Measurements from ENCODE around the gene STOM. TPM values are rescaled to one million over a fixed set of nuclear protein-coding genes. Genes with fewer than 3 reads are reported as not detected.

STOM gene
- total RNA-seq, 1 donor from 2014 or later, result 25.7 TPM

DNA sequence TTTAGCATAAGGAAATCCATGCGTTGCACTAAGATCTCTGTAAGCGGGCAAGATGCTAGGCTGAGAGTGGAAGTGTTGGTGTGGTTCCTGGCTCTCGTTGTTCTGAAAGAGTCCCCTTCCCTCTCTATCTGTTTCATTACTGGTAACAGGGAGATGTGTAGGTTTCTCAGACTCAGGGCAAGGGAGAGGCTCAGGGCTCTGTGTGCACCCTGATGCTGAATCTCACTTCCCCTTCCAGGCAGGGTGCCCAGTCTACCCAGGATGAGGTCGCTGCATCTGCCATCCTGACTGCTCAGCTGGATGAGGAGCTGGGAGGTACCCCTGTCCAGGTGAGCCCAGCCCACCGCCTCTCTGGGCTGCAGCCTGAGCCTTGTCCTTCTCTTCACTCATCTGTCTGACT, 45.7 kb downstream of the STOM start:
- intact Hi-C loops (cut with micrococcal nuclease), result no loop called here

DNA sequence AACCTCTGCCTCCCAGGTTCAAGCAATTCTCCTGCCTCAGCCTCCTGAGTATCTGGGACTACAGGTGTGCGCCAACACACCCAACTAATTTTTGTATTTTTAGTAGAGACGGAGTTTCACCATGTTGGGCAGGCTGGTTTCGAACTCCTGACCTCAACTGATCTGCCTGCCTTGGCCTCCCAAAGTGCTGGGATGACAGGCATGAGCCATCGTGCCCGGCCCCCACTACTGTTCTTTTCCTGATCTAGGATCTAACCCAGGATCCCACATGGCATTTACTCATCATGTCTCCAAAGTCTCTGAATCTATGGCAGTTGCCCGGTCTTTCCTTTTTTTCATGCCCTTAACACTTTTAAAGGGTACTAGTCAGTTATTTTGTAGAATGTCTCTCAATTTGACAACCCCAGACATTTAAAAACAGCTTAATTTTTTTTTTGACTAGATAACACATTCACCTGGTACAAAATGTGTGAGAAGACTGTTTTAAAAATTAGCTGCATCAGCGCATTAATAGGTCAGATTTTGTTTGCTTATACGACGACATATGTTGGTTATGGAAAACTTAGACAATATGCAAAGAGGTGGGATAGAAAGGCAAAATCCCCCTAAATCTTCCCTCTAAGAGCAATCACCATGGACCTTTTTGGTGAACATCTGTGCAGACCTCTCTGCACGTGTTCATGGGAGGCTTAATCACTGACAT, 46.5 kb downstream of the STOM start:
- intact Hi-C loops (cut with micrococcal nuclease), result no loop called here

DNA sequence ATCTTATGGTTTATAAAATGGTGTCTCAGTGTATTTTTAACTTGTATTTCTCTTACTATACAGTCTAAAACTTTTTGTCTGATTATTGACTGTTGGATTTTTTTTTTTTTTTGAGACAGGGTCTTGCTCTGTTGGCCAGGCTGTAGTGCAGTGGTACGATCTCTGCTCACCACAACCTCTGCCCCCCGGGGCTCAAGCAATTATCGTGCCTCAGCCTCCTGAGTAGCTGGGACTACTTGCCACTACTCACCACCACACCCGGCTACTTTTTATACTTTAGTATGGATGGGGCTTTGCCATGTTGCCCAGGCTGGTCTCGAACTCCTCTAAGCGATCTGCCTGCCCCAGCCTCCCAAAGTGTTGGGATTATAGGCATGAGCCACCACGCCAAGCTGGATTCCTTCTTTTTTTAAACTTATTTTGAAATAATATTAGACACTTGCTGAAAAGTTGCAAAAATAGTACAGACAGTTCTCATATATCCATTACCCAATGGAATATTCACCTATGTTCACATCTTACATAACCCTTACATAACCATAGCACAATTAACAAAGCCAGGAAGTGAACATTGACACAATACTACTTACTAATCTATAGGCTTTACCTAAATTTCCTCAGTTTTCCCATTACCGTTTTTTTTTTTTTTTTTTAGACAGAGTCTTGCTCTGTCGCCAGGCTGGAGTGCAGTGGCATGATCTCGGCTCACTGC, 47.2 kb downstream of the STOM start:
- intact Hi-C loops (cut with micrococcal nuclease), result no loop called here

DNA sequence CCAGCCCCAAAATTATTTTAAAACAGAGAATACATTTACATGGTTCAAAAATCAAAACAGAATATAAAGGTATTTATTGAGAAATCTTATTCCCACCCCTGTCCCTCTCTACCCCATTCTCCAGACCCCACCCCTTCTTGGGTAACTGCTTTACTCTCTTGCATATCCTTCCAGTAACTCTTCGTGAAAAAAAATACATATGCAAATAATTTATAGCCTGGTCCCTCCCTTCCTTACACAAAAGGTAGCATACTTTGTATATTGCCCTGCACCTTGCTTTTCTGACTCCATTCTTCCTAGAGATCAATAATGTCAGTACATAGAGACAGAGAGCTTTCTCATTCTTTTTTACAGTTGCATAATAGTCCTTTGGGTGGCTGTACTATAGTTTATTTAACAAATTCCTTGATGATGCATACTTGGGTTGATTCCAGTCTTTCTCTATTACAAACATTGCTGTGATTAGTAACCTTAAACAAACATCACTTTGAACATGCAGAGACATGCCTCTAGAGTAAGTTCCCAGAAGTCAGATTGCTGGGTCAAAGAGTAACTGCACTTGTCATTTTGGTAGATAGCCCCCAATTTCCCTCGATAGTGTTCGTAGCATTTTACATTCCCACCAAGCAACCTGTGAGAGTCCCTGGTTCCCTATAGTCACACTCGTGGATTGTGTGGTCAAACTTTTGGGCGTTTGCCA, 47.9 kb downstream of the STOM start:
- intact Hi-C loops (cut with micrococcal nuclease), result no loop called here

DNA sequence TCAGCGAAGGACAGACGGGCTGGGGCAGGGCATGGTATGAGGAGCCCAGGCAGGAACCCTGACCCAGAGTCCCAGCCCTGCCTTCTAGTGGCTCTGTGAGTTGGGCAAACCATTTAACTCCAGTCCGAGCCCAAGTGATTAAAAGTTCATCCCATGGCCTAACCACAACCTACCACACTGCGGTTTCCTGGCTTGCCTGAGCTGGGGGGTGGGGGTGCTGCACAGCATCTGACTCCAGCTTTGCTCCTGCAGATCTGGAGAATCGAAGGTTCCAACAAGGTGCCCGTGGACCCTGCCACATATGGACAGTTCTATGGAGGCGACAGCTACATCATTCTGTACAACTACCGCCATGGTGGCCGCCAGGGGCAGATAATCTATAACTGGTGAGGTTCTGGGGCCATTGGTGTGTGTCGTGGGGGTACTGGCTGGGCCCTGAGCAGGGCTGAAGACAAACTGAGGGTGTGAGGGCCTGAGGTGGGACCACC, 49.0 kb downstream of the STOM start:
- intact Hi-C loops (cut with micrococcal nuclease), result loop anchor here (2.0 kb wide), 2 partner anchors 32 to 50 kb away; partner anchors contain the start of gene STOM

DNA sequence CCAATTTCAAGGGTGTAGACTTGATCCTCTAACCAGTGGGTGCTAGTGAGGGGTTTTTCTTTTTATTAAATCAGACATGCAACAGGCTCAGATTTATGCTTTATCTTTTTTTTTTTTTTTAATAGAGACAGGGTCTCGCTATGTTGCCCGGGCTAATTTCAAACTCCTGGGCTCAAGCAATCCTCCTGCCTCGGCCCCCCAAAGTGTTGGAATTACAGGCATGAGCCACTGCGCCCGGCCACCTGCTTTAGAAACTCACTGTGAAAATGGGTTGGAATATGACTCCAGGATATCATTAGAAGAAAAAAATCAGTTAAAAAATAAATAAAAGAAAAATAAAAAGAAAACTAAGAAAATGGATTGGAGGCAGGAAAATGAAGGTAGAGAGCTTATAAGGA, 50.7 kb downstream of the STOM start:
- intact Hi-C loops (cut with micrococcal nuclease), result no loop called here

DNA sequence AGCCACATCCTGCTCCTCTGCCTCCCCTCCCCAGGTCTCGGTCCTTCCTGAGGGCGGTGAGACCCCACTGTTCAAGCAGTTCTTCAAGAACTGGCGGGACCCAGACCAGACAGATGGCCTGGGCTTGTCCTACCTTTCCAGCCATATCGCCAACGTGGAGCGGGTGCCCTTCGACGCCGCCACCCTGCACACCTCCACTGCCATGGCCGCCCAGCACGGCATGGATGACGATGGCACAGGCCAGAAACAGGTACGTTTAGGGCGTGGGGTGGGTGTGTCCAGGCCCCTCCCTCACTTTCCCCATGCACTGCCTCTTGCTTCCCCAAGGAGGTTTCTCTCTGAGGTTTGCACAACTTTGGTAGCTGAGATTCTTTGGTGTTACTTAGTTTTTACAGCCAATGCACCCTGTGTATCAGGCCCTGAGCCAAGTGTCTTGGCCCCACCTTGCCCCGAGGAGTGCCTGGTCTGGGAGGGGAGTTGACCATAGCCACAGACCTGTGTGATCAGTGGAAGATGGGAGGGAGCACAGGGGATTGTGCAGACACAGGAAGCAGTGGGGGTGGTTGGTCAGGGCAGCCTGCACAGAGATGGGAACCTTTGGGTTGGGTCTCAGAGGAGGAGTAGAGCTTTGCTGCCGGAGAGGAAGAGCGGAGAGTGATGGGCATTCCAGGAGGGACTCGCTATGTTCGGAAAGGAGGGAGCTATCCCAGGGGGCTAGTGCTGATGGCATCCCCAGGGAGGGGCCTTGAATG, 51.2 kb downstream of the STOM start:
- intact Hi-C loops (cut with micrococcal nuclease), result no loop called here

DNA sequence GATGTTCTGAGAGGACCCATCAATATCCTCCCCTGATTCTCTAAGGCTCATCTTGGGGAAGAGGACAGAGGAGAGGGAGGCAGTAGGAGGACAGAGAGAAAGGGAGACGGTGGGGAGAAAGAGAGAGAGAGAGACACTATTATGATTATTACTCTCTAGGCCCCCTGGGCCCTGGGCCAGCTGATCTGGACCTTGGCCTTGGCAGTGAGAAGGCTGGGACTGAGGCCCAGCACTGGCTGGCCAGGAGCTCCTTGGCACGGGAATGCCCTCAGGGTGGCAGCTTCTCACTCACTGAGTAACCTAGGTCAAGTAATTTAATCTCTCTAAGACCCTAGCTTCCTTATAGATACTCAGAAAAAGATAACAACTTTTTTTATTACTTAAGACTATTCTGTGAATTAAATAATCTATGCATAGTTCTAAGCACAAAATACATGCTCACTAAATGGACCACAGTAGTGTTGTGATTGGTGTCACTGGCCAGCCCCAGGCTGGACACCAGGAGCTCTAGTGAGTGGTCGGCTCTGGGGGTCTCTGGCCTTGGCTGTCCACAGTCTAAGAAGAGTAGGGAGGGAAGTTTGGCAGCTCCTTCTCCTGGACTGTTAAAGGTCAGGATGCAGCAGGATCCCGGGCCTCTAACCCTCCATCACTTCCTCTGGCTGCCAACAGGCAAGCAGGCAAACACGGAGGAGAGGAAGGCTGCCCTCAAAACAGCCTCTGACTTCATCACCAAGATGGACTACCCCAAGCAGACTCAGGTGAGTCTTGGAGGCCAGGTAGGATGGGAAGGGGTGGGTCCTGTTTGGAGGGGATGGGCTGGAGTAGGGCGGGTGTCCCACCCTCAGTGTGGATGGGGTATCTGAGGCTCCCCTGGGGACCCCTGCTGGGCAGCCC, 52.1 kb downstream of the STOM start:
- intact Hi-C loops (cut with micrococcal nuclease), result no loop called here

DNA sequence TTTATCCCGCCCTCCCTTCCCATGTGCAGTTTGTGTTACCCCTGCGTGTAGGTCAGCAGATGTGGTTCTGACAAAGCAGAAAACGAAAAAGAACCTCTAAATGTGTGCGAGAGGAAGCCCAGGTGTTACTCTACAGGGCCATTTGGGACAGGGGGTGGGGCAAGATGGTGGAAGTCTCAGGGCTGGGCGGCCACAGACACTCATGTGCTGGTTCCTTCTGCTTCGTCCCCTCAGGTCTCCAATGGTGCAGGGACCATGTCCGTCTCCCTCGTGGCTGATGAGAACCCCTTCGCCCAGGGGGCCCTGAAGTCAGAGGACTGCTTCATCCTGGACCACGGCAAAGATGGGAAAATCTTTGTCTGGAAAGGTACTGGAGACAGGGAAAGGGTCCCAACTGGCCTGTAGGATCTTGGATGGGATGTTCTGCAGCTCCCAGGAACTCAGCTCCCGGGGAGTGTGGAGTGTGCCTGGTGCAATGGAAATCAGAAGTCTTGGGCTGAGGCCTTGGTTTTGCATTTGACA, 53.1 kb downstream of the STOM start:
- intact Hi-C loops (cut with micrococcal nuclease), result no loop called here

DNA sequence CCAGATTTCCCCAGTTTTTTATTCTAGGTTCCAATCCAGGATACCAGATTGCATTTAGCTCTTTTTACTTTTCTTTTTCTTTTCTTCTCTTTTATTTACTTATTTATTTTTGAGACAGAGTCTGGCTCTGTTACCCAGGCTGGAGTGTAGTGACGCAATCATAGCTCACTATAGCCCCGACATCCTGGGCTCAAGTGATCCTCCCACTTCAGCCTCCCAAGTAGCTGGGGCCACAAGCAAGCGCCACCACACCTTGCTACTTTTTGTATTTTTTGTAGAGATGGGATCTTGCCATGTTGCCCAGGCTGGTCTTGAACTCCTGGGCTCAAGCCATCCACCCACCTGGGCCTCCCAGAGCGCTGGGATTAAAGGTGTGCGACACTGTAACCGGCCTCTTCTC, 53.7 kb downstream of the STOM start:
- intact Hi-C loops (cut with micrococcal nuclease), result no loop called here

DNA sequence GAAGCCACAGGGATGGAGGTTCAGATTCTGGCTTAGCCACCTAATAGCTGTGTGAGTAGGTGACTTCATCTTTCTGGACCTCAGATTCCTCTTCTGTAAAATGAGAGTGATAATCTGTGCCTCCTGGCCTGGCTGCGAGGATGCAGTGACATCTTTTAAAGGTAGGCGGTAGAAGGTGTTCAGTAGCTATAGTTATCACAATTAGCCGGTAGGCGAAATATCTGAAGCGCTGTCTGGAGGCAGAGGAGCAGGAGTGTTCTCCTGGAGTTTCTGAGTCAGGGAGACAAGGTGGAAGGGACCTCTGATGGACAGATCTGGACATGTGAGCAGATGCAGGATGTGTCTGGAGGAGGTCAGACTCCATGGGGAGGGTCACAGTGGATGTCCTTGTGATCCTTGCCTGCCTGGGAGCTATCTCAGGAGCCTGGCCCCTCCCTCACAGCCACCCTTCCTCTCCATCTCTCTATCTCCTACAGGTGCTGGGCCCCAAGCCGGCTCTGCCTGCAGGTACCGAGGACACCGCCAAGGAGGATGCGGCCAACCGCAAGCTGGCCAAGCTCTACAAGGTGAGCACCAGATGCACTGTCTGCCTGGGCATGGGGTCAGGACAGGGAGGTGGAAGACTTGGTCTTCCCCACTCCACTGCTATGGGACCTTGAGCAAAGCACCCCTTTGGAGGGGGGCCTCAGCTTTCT, 56.4 kb downstream of the STOM start:
- intact Hi-C loops (cut with micrococcal nuclease), result no loop called here

DNA sequence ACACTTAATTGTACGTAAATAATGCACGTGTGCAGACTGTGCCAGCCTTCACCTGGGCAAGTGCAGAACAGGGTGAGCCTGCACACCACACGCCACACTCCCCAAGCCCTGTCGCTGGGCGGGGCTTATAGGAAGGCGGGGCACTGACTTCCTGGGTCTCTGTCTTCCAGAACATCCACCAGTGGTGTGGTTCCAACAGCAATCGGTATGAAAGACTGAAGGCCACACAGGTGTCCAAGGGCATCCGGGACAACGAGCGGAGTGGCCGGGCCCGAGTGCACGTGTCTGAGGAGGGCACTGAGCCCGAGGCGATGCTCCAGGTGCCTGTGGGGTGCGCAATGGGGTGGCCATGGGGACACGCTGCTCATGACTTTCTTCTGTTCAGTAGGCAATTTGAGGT, 57.9 kb downstream of the STOM start:
- intact Hi-C loops (cut with micrococcal nuclease), result no loop called here

DNA sequence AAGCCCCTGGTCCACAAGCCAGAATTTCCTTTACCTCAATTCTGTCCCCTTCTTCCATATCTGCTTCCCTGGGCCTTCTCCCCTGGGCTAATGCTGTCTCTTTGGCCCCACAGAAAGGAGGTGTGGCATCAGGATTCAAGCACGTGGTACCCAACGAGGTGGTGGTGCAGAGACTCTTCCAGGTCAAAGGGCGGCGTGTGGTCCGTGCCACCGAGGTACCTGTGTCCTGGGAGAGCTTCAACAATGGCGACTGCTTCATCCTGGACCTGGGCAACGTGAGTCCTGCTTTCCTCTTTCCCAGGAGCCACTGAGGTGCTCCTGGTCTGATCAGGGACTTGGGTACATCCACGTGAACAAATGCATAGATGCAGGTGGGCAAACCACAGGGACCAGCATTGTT, 59.5 kb downstream of the STOM start:
- intact Hi-C loops (cut with micrococcal nuclease), result no loop called here

DNA sequence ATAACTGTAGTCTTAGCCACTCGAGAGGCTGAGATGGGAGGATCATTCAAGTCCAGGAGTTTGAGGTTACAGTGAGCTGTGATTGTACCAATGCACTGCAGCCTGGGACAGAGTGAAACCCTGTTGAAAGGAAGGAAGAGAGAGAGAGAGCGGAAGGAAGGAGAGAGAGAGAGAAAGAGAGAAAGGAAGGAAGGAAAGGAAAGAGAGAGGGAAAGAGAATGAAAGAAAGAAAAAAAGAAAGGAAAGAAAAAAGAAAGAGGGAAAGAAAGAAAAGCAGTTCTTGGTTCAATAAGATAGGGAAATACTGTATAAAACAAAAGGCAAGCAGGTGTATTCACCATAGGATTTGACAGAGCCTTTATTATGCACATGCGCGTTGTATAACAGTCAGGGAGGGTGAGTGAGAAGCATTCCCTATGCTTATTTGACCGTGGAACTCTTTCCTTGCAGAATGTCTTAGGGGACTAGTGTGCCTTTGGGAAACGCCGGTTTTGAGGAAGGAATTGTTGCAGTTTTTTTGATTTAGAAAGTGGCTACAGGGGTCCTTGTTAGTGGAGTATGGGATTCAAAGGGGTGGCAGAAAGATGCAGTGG, 60.1 kb downstream of the STOM start:
- intact Hi-C loops (cut with micrococcal nuclease), result no loop called here

DNA sequence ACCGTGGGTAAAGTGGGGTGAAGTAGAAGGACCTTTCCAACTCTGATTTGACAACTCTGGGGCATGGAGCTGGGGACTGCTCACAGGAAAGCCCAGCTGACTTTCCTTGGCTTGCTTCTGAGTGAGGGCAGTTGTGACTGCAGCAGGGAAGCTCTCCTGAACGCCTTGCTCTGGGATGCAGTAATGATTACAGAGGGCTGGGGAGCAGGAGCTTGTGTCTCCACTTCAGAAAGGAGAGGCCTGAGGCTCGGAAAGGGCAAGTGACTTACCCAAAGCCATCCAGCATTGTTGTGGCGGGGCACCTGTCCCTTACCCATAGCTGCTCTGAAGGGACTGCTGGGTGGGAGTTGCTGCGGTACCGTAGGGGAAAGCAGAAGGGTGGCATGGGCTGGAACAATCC, 60.9 kb downstream of the STOM start:
- intact Hi-C loops (cut with micrococcal nuclease), result no loop called here

DNA sequence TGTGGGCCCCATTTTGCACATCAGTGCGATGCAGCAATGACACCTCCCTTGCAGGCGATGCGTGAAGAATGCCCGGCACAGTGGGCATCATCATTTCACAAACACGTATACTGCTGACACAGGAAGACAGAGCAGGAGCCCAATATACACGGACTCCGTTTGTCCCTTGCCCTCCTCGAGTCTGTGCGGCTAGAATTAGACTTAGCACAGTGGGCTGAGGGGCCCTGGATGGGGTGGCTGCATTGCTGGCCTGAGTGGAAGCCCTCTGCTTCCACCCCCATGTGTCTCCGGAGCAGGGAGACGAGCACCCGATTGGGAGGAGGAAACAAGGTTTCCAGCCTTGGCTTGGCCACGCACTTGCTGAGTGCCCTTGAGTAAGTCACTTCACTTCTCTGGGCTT, 61.3 kb downstream of the STOM start:
- intact Hi-C loops (cut with micrococcal nuclease), result no loop called here

DNA sequence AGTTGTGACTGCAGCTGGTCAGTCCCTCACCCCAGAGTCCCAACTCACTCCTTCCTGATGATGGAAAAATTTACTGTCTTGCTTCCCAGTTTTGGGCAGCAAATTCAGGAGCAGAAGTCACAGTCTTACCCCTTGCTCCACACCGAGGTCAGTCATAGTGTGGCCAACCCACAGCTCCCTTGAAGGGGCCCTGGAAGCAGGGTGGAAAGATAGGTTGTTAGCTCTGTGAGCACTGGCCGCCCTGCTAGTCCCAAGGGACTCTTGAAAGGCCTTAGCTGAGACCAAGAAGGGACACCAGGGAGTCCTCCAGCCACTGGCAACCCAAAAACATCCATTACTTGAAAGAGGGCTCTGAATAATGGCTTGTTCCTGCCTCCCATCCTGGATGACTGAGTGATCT, 62.1 kb downstream of the STOM start:
- intact Hi-C loops (cut with micrococcal nuclease), result no loop called here

DNA sequence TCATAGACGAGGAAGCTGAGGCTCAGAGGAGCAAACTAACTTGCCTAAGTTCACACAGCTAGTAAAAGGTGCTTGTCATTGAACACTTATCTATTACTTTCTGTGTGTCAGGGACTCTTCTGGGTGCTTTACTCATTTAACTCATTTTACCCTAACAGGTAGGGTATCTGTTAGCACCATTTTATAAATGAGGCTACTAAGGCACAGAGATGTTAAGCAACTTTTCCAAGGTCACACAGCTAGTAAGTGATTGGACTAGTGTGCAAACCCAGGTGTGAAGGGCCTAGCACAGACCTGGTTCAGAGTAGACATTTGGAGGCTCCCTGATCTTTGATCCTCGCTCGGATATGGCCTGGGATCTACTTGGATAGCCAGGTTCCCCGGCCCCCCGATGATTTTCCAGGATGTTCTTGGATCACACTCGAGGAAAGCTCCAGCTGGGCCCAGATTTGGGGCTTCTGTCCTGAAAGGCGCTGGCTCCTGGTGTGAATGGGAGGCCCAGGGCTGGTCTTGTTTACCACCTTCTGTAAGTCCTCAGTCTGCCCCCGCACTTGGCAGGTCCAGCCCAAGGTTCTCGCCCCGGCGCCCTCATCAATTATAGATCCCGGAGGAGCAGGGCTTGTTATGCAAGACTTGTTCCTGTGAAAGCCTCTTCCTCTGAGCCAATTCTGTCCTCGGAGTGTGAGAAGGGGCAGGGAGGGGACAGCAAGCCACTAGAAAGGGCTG, 64.6 kb downstream of the STOM start:
- intact Hi-C loops (cut with micrococcal nuclease), result no loop called here

DNA sequence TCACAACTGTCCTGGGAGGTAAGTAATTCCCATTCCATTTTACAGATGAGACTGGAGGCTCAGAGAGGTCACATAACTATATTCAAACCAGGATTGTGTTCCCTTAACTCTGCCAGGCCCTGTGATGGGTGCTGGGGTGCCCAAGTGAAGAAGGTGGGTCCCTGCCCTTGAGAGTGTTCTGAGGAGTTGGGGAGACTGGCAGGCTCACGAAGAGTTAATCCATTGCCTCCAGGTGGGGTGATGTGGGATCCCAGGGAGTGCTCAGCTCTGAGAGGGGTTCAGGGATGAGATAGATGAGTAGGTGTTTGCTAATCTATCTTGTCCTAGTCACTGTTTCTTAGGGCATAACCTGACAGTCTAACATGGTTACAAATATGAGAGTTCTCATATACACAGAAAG, 65.3 kb downstream of the STOM start:
- intact Hi-C loops (cut with micrococcal nuclease), result no loop called here

Measured in T-helper 2 cell treated with Interferon-gamma antibody and Interleukin-4, amounts not matched to agents 100 ng/mL and 5 ng/mL, for 36 hours (primary cell).